Thyroid gland (tissue), 4 donors: ENCODE results near the gene KIF5C.

Experiments
- POLR2A ChIP-seq, 2 donors: fragments of 450-650 bp; IDR thresholded peaks; one replicate each; pipeline ENCODE4 v1.6.1; 2017; ENCODE audit warnings: antibody characterized with exemption in 2 of 2, mild to moderate bottlenecking in 2 of 2, moderate library complexity in 1 of 2
- TF ChIP-seq, protein P1 (sequence below), 6 experiments: fragments of 200-600 bp in 3 of 6; fragments of 450-650 bp in 3 of 6; sonication (generic) in 3 of 6; IDR thresholded peaks; one replicate each; pipeline ENCODE4 v1.5.1; 2016 to 2019; ENCODE audit warnings: antibody characterized with exemption in 6 of 6, mild to moderate bottlenecking in 2 of 6, inconsistent platforms in 1 of 6, moderate library complexity in 1 of 6

DNA sequence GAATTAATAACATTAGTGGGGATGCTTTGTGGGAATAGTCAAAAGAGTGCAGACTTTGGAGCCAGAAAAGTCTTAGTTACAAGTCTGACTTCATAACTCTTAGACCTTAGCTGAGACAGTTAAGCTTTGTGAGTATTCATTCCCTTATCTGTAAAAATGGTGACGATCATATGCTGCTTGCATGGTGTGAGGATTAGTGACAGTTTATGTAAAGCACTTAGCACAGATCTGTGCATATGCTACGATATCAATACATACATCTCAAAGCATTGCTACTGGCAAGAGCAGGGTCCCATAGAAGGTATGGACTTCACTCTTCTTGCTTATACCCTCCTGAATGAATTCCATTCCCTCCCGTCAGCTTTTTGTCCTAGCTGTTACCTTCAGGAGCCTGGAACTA, 106.8 kb downstream of the KIF5C start:
- no peak for TF ChIP-seq POLR2A (IDR thresholded peaks at IDR 0.05)
- TF ChIP-seq, protein P1, sequence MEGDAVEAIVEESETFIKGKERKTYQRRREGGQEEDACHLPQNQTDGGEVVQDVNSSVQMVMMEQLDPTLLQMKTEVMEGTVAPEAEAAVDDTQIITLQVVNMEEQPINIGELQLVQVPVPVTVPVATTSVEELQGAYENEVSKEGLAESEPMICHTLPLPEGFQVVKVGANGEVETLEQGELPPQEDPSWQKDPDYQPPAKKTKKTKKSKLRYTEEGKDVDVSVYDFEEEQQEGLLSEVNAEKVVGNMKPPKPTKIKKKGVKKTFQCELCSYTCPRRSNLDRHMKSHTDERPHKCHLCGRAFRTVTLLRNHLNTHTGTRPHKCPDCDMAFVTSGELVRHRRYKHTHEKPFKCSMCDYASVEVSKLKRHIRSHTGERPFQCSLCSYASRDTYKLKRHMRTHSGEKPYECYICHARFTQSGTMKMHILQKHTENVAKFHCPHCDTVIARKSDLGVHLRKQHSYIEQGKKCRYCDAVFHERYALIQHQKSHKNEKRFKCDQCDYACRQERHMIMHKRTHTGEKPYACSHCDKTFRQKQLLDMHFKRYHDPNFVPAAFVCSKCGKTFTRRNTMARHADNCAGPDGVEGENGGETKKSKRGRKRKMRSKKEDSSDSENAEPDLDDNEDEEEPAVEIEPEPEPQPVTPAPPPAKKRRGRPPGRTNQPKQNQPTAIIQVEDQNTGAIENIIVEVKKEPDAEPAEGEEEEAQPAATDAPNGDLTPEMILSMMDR (IDR thresholded peaks at IDR 0.05): no peak
